Mucosa of descending colon (tissue), 3 donors: ENCODE measurements around the gene TTLL9. TPM values are rescaled to one million over a fixed set of nuclear protein-coding genes. Genes with fewer than 3 reads are reported as not detected.

Experiments used
- ATAC-seq: fragments of 200-7000 bp; cut with Tn5 transposase; one replicate; pipeline ENCODE4 v1.9.1; 2020; ENCODE audit warnings: mild to moderate bottlenecking, moderate library complexity
- DNase-seq, 3 donors: peaks; one replicate each; pipeline ENCODE4 v3.0.0-alpha.2; 2020
- H3K36me3 ChIP-seq: fragments of 200-600 bp; one replicate; pipeline ENCODE4 v1.8.0; 2021; ENCODE audit warnings: low read depth, mild to moderate bottlenecking
- H3K4me1 ChIP-seq: fragments of 200-600 bp; one replicate; pipeline ENCODE4 v1.8.0; 2021; ENCODE audit warnings: low read depth, mild to moderate bottlenecking
- H3K4me3 ChIP-seq: fragments of 200-600 bp; one replicate; pipeline ENCODE4 v1.8.0; 2021; ENCODE audit warnings: mild to moderate bottlenecking
- H3K9me3 ChIP-seq: fragments of 200-600 bp; one replicate; pipeline ENCODE4 v1.8.0; 2021; ENCODE audit warnings: mild to moderate bottlenecking
- intact Hi-C, 2 donors: fragments of 100-400 bp; cut with DNase I in 1 of 2; cut with micrococcal nuclease in 1 of 2; formaldehyde crosslinking; loops; one replicate each; pipeline versions ENCODE4 v1.11.0 to v1.11.1; 2022; cut with DNase I, micrococcal nuclease
- total RNA-seq, 3 donors: library from RNA; stranded (reverse); fragmentation: NEBNext Ultra II Directional in 2 of 3; extraction: Animal tissue kit (Norgen Biotek cat#: 25700) in 2 of 3; gene quantifications; one replicate each; pipeline versions ENCODE4 v1.2.1 to v1.2.4, GENCODE V29; 2021 to 2023
- TF ChIP-seq, protein P1 (sequence below): fragments of 200-600 bp; IDR thresholded peaks from one replicate; pipeline ENCODE4 v1.8.0; 2022; ENCODE audit warnings: antibody characterized with exemption, mild to moderate bottlenecking
- donor health status: DM: no; HTN: no; CAD: no; lungs with moderate emphysema.
- donor health status: DM: no; HTN: no; CAD: no.
- donor health status: DM: no; HTN: yes; CAD: no.

TTLL9 gene
- total RNA-seq, 3 donors from 2014 or later: 0.25 TPM; not detected in 2

DNA sequence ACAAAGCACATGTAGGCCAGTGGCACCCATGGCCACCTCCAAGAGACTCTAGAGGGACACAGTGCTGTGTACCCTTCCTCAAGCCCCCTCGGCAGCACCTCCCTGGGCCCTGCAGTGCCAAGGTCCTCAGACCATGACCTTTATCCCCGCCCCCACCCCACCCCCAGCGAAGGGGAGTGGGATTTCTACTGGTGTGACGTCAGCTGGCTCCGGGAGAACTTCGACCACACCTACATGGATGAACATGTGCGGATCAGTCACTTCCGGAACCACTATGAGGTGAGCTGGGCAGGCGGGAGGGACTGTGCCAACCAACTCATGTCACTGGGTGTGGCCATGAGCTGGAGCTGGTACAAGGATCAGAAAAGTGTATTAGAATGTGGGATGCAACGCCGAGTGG, 38.0 kb downstream of the TTLL9 start:
- H3K9me3 ChIP-seq: no peaks in the 10 kb centered on the region

DNA sequence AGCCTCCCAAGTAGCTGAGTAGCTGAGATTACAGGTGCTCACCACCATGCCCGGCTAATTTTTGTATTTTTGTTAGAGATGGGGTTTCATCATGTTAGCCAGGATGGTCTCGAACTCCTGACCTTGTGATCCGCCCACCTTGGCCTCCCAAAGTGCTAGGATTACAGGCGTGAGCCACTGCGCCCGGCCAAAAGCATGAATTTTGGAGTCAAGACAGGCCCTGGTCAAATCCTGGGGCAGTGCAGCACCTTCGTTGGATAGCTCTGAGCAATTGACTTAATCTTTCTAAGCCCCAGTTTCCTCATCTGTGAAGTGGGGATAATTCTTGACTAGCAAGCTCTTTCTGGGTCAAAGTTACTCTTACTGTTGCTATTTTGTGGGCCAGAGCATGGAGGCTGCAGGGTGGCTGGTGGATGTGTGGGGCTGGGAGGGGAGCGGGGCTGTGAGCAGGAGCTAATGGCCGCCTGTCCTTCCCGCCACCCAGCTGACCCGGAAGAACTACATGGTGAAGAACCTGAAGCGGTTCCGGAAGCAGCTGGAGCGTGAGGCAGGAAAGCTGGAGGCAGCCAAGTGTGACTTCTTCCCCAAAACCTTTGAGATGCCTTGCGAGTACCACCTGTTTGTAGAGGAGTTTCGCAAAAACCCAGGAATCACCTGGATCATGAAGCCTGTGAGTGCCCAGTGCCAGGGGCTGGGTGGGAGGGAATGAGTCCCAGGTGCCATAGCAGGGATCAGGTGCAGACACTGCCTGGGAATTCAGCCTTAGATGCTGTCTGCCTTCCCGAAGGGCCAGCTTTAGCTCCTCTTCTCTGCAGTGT, 39.0 kb downstream of the TTLL9 start:
- TF ChIP-seq, protein P1, sequence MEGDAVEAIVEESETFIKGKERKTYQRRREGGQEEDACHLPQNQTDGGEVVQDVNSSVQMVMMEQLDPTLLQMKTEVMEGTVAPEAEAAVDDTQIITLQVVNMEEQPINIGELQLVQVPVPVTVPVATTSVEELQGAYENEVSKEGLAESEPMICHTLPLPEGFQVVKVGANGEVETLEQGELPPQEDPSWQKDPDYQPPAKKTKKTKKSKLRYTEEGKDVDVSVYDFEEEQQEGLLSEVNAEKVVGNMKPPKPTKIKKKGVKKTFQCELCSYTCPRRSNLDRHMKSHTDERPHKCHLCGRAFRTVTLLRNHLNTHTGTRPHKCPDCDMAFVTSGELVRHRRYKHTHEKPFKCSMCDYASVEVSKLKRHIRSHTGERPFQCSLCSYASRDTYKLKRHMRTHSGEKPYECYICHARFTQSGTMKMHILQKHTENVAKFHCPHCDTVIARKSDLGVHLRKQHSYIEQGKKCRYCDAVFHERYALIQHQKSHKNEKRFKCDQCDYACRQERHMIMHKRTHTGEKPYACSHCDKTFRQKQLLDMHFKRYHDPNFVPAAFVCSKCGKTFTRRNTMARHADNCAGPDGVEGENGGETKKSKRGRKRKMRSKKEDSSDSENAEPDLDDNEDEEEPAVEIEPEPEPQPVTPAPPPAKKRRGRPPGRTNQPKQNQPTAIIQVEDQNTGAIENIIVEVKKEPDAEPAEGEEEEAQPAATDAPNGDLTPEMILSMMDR: no peak
- Histone ChIP-seq H3K9me3 (no peaks in the 10 kb centered on the region), H3K36me3 (no peaks in the 10 kb centered on the region), H3K4me3 (no peak overlapping the region), H3K4me1 (no peaks in the 10 kb centered on the region)
- no peak for ATAC-seq
- no peak for DNase-seq
- intact Hi-C loops: no loop called here

More for the DNA sequence above, 38.0 kb downstream of the TTLL9 start:
- Histone ChIP-seq H3K4me3 (no peak overlapping the region), H3K4me1 (no peaks in the 10 kb centered on the region), H3K36me3 (no peaks in the 10 kb centered on the region)
- DNase-seq (no peak), ATAC-seq (no peak)
- TF ChIP-seq, protein P1: no peak
- intact Hi-C loops: no loop called here

DNA sequence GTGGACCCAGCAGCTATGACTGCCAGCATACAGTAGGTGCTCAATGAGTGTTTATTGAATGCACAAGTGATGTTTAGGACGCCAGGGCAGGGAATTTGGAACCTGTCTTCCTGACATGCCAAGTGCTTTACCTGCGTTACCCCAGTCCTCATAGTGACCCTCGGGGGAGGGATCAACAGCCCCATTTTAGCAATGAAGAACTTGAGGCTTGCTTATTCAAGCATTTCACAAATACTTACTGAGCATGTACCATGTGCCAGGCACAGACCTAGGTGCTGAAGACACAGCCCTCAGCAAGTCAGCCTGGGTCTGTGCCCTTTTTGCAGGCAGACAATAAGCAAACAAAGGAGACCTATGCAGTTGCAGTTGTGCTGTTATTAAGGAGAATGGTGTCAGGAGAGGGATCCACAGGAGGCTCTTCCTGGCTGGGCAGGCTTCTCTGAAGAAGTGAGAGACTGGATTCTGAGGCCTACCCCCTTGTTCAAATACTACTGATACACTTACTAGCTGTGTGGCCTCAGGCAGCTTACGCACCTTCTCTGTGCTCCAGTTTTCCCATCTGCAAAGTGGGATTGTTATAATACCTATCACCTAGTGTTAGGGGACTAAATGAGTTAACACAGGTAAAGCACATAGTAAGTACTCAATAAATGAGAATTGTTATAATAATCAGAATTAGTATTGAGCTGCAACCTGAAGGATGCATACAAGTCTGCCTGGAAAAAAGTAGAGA, 39.8 kb downstream of the TTLL9 start:
- no peaks in the 10 kb centered on the region for H3K36me3 ChIP-seq
- no peak overlapping the region for H3K4me3 ChIP-seq
- no peaks in the 10 kb centered on the region for H3K9me3 ChIP-seq
- DNase-seq (no peak), ATAC-seq (no peak)
- TF ChIP-seq, protein P1: no peak
- intact Hi-C loops: no loop called here
- H3K4me1 ChIP-seq: no peaks in the 10 kb centered on the region

DNA sequence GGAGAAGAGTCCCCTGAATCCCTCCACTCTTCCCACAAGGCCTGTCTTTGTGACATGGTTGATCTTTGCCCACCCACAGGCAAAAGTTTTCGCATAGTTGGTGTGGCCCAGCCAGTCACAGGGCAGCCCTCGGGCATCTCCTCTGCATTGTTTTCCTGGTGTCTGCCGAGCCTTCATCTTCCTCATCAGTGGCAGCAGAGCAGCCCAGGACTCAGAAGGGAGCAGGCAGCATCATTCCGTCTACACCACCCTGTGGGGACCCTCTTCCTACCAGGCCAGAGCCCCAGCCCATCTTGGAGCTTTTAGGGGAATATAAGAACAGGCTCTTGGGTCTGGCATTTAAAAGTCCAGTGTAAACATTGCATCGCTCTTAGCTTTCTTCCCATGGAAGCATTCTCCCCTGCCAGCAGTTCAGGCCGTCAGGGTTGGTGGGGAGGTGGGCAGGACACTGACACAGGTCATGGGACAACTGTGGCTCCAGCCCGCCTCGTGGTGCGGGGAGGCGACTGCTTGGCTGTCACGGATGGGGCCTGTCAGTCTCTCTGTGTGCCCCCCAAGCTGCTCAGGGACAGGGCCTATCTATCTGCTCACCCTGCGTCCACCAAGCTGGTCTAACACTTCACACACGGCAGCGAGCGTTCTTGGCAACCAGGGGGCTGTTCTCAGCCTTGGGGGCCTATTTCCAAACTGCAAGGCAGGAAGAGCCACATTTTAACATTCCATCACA, 43.2 kb downstream of the TTLL9 start:
- no peaks in the 10 kb centered on the region for H3K36me3 ChIP-seq
- H3K4me3 ChIP-seq: no peak overlapping the region
- TF ChIP-seq, protein P1: no peak
- ATAC-seq: no peak
- no peaks in the 10 kb centered on the region for H3K4me1 ChIP-seq
- intact Hi-C loops: no loop called here
- H3K9me3 ChIP-seq: no peaks in the 10 kb centered on the region
- DNase-seq: no peak

DNA sequence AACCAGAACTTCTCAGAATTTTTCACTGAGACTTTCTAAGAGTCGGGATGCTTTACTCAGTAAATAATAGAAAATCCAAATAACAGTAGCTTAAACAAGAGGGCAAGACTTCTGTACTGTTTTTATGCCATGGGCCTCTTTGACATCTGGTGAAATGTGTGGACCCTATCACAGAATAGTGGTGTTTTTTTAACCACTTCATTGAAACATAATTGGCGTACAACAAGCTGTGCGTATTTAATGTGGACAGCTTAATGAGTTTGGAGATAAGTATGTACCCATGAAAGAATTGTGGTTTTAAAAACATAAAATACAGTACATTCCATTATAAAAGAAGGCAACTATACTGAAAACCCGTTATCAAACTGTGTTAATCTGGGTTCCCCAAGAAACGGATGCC, 43.7 kb downstream of the TTLL9 start:
- Histone ChIP-seq H3K4me1 (no peaks in the 10 kb centered on the region), H3K9me3 (no peaks in the 10 kb centered on the region), H3K4me3 (no peak overlapping the region), H3K36me3 (no peaks in the 10 kb centered on the region)
- intact Hi-C loops: no loop called here
- DNase-seq: no peak
- TF ChIP-seq, protein P1: no peak
- no peak for ATAC-seq
